ENCODE data around the gene SMARCD1. TPM values are rescaled to one million over a fixed set of nuclear protein-coding genes. Genes with fewer than 3 reads are reported as not detected.
A peak's percentile ranks its signal among the peaks of the same experiment; 100 is the strongest.
"Not testable (repeated sequence)": the region's sequence is repeated elsewhere in the genome, so short reads cannot be mapped to it uniquely, and the experiment has no call there.

Gene SMARCD1
- polyA plus RNA-seq, 12 donors = 45.4 to 88.5 (median 56.3) TPM; not detected in 1

- no peak for DNase-seq
Observed at GRCh38 chr12:50123203-50123602, 38.1 kb downstream of the SMARCD1 start.

GRCh38 chr12:50127546-50127945, 42.4 kb downstream of the SMARCD1 start:
- DNase-seq = no peak

- DNase-seq = no peak
Observed at GRCh38 chr12:50129290-50129689, 44.1 kb downstream of the SMARCD1 start.

- DNase-seq = peak; percentile 47
Observed at GRCh38 chr12:50132505-50133135, 47.5 kb downstream of the SMARCD1 start.

GRCh38 chr12:50142993-50143392, 57.9 kb downstream of the SMARCD1 start:
- no peak for DNase-seq

GRCh38 chr12:50145439-50145838, 60.3 kb downstream of the SMARCD1 start:
- DNase-seq = no peak

GRCh38 chr12:50147281-50147680, 62.1 kb downstream of the SMARCD1 start:
- DNase-seq = no peak

GRCh38 chr12:50148011-50148410, 62.9 kb downstream of the SMARCD1 start:
- not testable (repeated sequence) for DNase-seq

- DNase-seq = no peak
Observed at GRCh38 chr12:50149311-50149710, 64.2 kb downstream of the SMARCD1 start.

Other genes starting within 250 kb of the SMARCD1 start
- gene BCDIN3D, start 242.2 kb upstream of the SMARCD1 start, polyA plus RNA-seq (ENCODE audit: insufficient read length in 12 of 12) = 1 to 10 TPM in 11 of 12 donors, not detected in 1; 3.5 to 6.3 (median 5.2) TPM
- 10 to 100 TPM in 1 of 12 donors, 1 to 10 TPM in 10, not detected in 1; 7.4 to 10.6 (median 8.7) TPM for gene FAIM2, start 181.4 kb upstream of the SMARCD1 start, polyA plus RNA-seq (ENCODE audit: insufficient read length in 12 of 12)
- gene AQP2, start 134.6 kb upstream of the SMARCD1 start, polyA plus RNA-seq (ENCODE audit: insufficient read length in 12 of 12) = under 1 TPM in 5 of 12 donors, not detected in 7; 0.05 to 0.40 (median 0.16) TPM
- gene AQP5, start 123.5 kb upstream of the SMARCD1 start, polyA plus RNA-seq (ENCODE audit: insufficient read length in 12 of 12) = under 1 TPM in 10 of 12 donors, not detected in 2; 0.33 to 0.93 (median 0.55) TPM
- under 1 TPM in 9 of 12 donors, not detected in 3; 0.07 to 0.26 (median 0.14) TPM for gene AQP6, start 112.4 kb upstream of the SMARCD1 start, polyA plus RNA-seq (ENCODE audit: insufficient read length in 12 of 12)
- 10 to 100 TPM in 11 of 12 donors, not detected in 1; 17.4 to 36.4 (median 28.5) TPM for gene RACGAP1, start 59.8 kb upstream of the SMARCD1 start, polyA plus RNA-seq (ENCODE audit: insufficient read length in 12 of 12)
- gene ASIC1, start 27.7 kb upstream of the SMARCD1 start, polyA plus RNA-seq (ENCODE audit: insufficient read length in 12 of 12) = 10 to 100 TPM in 8 of 12 donors, 1 to 10 TPM in 3, not detected in 1; 8.1 to 15.0 (median 10.7) TPM
- 10 to 100 TPM in 11 of 12 donors, not detected in 1; 13.8 to 82.5 (median 54.2) TPM for gene GPD1, start 18.7 kb downstream of the SMARCD1 start, polyA plus RNA-seq (ENCODE audit: insufficient read length in 12 of 12)
- 10 to 100 TPM in 10 of 12 donors, not detected in 2; 20.9 to 46.7 (median 38.2) TPM for gene COX14, start 26.9 kb downstream of the SMARCD1 start, polyA plus RNA-seq (ENCODE audit: insufficient read length in 12 of 12)
- gene CERS5, start 82.0 kb downstream of the SMARCD1 start, polyA plus RNA-seq (ENCODE audit: insufficient read length in 12 of 12) = 10 to 100 TPM in 11 of 12 donors, not detected in 1; 32.7 to 70.9 (median 43.5) TPM
- 100 to 1,000 TPM; 109 to 218 (median 145) TPM for gene LIMA1, start 198.2 kb downstream of the SMARCD1 start, polyA plus RNA-seq (ENCODE audit: insufficient read length in 12 of 12)